Keratinocyte (primary cell): ENCODE data around the gene IFI35. TPM values are rescaled to one million over a fixed set of nuclear protein-coding genes. Genes with fewer than 3 reads are reported as not detected.
"Not testable (repeated sequence)": the region's sequence is repeated elsewhere in the genome, so short reads cannot be mapped to it uniquely, and the experiment has no call there.

Experiments
- DNase-seq: peaks from one replicate; pipeline ENCODE4 v3.0.0-alpha.2; 2011; ENCODE audit warnings: low read depth, missing footprints, low spot score
- FAIRE-seq: peaks from 2 replicates; lab custom pipeline; 2011; peaks lifted over from hg19 to GRCh38; lab: Jason Lieb, UNC
- H2AFZ ChIP-seq: 2 replicates; pipeline ENCODE4 v1.6.0; 2012; ENCODE audit warnings: low read length, control low read depth, inconsistent platforms; ENCODE audit not compliant: control insufficient read depth
- H3K27ac ChIP-seq: 2 replicates; pipeline ENCODE4 v1.5.1; 2011; ENCODE audit warnings: low read length; ENCODE audit not compliant: control insufficient read depth, insufficient read depth
- H3K27me3 ChIP-seq: 3 replicates; pipeline ENCODE4 v1.6.0; 2011; ENCODE audit warnings: low read length; ENCODE audit not compliant: control insufficient read depth, insufficient read depth; ENCODE audit errors: extremely low read depth
- H3K36me3 ChIP-seq, 2 experiments: 2 replicates in 1 of 2; 3 replicates in 1 of 2; pipeline ENCODE4 v1.5.1; 2011; ENCODE audit warnings: low read length in 2 of 2, mild to moderate bottlenecking in 1 of 2; ENCODE audit not compliant: control insufficient read depth in 2 of 2, insufficient read depth in 2 of 2; ENCODE audit errors: extremely low read depth in 1 of 2
- H3K4me1 ChIP-seq: 3 replicates; pipeline ENCODE4 v1.5.1; 2011; ENCODE audit warnings: low read length; ENCODE audit not compliant: control insufficient read depth, insufficient read depth; ENCODE audit errors: extremely low read depth
- H3K4me2 ChIP-seq: 3 replicates; pipeline ENCODE4 v1.6.0; 2011; ENCODE audit warnings: low read depth, low read length; ENCODE audit not compliant: control insufficient read depth, insufficient read depth; ENCODE audit errors: extremely low read depth
- H3K4me3 ChIP-seq, 3 experiments: fragments of 200-600 bp in 1 of 3; sonication (generic) in 1 of 3; 2 replicates in 2 of 3; 3 replicates in 1 of 3; pipeline ENCODE4 v1.5.1; 2011 to 2016; ENCODE audit warnings: low read length in 3 of 3, mild to moderate bottlenecking in 3 of 3, control low read depth in 2 of 3, inconsistent platforms in 1 of 3, low read depth in 1 of 3, mixed read lengths in 1 of 3, mixed run types in 1 of 3, moderate library complexity in 1 of 3; ENCODE audit not compliant: control insufficient read depth in 2 of 3, insufficient read depth in 2 of 3; ENCODE audit errors: extremely low read depth in 1 of 3
- H3K79me2 ChIP-seq: 2 replicates; pipeline ENCODE4 v1.6.0; 2012; ENCODE audit warnings: low read length; ENCODE audit not compliant: control insufficient read depth, insufficient read depth
- H3K9ac ChIP-seq: 3 replicates; pipeline ENCODE4 v1.6.0; 2011; ENCODE audit warnings: low read length; ENCODE audit not compliant: control insufficient read depth, insufficient read depth; ENCODE audit errors: extremely low read depth
- H3K9me1 ChIP-seq: 3 replicates; pipeline ENCODE4 v1.6.0; 2011; ENCODE audit warnings: low read length; ENCODE audit not compliant: control insufficient read depth, insufficient read depth; ENCODE audit errors: extremely low read depth
- H3K9me3 ChIP-seq: 2 replicates; pipeline ENCODE4 v1.5.1; 2012; ENCODE audit warnings: low read depth, low read length; ENCODE audit not compliant: control insufficient read depth
- H4K20me1 ChIP-seq: 3 replicates; pipeline ENCODE4 v1.6.0; 2011; ENCODE audit warnings: low read length; ENCODE audit not compliant: control insufficient read depth, insufficient read depth; ENCODE audit errors: extremely low read depth
- EZH2 ChIP-seq: IDR thresholded peaks from one replicate; pipeline ENCODE4 v1.6.1; 2012; ENCODE audit warnings: inconsistent platforms, mild to moderate bottlenecking, low read length, moderate library complexity
- dilution Hi-C: fragments of 300-500 bp; cut with MboI; formaldehyde crosslinking; loops from one replicate; pipeline ENCODE4 v1.7.0; 2020; ENCODE audit warnings: low sequenced_read_pairs; ENCODE audit not compliant: extremely low pct_ligation_motif_present
- polyA plus RNA-seq, 5 experiments: library from polyadenylated mRNA; depleted of rRNA in 3 of 5; stranded (reverse) in 3 of 5; stranded (forward) in 1 of 5; unstranded in 1 of 5; fragments of >200 nt; gene quantifications; 1 replicate in 1 of 5; 2 replicates in 3 of 5; 3 replicates in 1 of 5; pipeline versions ENCODE4 v1.2.1 to v1.2.3, GENCODE V29; 2011 to 2012; ENCODE audit warnings: missing spikeins in 2 of 5, low read depth in 1 of 5, low replicate concordance in 1 of 5
- TF ChIP-seq, protein P1 (sequence below), 3 experiments: IDR thresholded peaks in 1 of 3; conservative IDR thresholded peaks in 1 of 3; optimal IDR thresholded peaks in 1 of 3; 2 replicates in 2 of 3; 3 replicates in 1 of 3; pipeline versions ENCODE3 to v1.5.1; 2011; ENCODE audit warnings: low read length in 3 of 3, mild to moderate bottlenecking in 3 of 3, moderate library complexity in 2 of 3, control low read depth in 1 of 3, inconsistent platforms in 1 of 3; ENCODE audit not compliant: insufficient read depth in 2 of 3; ENCODE audit errors: extremely low read depth in 1 of 3

IFI35 gene
- polyA plus RNA-seq, 1 donor (not counting 4 experiments of a cell fraction or from before 2014, with no cell fraction given) = 27.6 TPM

DNA sequence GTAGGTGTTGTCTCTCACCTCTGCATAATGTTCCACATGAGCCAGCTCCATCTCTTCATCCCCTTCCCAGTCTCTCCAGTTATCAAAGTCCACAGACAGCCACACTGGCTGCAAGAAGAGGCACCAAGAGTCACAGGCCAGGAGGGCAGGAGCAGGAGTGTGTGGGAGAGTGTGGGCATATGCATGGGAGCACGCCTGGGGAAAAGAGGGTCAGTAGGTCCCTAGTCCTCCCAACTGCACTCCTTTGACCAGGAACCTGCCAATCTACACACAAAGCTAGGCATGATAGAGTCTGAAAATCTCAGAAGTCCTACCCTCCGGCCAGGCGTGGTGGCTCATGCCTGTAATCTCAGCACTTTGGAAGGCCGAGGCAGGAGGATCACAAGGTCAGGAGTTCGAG is 35.0 kb upstream of the IFI35 start:
- no peak overlapping the region for H3K4me3 ChIP-seq
- H3K4me1 ChIP-seq = no peaks in the 10 kb centered on the region
- no peak overlapping the region for H3K4me2 ChIP-seq
- FAIRE-seq (no peak), DNase-seq (no peak)
- H3K27ac ChIP-seq = no peak overlapping the region
- H3K36me3 ChIP-seq = no peaks in the 10 kb centered on the region
- no peaks in the 10 kb centered on the region for H3K27me3 ChIP-seq
- dilution Hi-C loops = no loop called here
- H3K9me3 ChIP-seq = no peaks in the 10 kb centered on the region
- TF ChIP-seq, protein P1, sequence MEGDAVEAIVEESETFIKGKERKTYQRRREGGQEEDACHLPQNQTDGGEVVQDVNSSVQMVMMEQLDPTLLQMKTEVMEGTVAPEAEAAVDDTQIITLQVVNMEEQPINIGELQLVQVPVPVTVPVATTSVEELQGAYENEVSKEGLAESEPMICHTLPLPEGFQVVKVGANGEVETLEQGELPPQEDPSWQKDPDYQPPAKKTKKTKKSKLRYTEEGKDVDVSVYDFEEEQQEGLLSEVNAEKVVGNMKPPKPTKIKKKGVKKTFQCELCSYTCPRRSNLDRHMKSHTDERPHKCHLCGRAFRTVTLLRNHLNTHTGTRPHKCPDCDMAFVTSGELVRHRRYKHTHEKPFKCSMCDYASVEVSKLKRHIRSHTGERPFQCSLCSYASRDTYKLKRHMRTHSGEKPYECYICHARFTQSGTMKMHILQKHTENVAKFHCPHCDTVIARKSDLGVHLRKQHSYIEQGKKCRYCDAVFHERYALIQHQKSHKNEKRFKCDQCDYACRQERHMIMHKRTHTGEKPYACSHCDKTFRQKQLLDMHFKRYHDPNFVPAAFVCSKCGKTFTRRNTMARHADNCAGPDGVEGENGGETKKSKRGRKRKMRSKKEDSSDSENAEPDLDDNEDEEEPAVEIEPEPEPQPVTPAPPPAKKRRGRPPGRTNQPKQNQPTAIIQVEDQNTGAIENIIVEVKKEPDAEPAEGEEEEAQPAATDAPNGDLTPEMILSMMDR (optimal IDR thresholded peaks at IDR 0.05 in 1 of 3, IDR thresholded peaks at IDR 0.05 in 1 of 3, conservative IDR thresholded peaks at IDR 0.05 in 1 of 3; ENCODE audit: extremely low read depth in 1 of 3, insufficient read depth in 2 of 3, low read length in 3 of 3) = no peak
- no peak for TF ChIP-seq EZH2
- H3K9ac ChIP-seq = no peak overlapping the region
- no peaks in the 10 kb centered on the region for H3K9me1 ChIP-seq
- H4K20me1 ChIP-seq = no peaks in the 10 kb centered on the region
- no peak overlapping the region for H2AFZ ChIP-seq
- H3K79me2 ChIP-seq = no peaks in the 10 kb centered on the region

GRCh38 chr17:42973323-42973722 is 33.3 kb upstream of the IFI35 start:
- H3K9ac ChIP-seq, H3K9me3 ChIP-seq, H3K79me2 ChIP-seq, H3K36me3 ChIP-seq, FAIRE-seq, H3K4me2 ChIP-seq, H3K4me1 ChIP-seq, H3K4me3 ChIP-seq, H3K9me1 ChIP-seq, H4K20me1 ChIP-seq, H3K27me3 ChIP-seq, H2AFZ ChIP-seq, DNase-seq, H3K27ac ChIP-seq, dilution Hi-C loops: not testable (repeated sequence)

- no peak for FAIRE-seq
Observed at GRCh38 chr17:42975265-42975664, 31.3 kb upstream of the IFI35 start.

GRCh38 chr17:42975701-42976100 is 30.9 kb upstream of the IFI35 start:
- H3K36me3 ChIP-seq, H3K27me3 ChIP-seq, H3K4me1 ChIP-seq, dilution Hi-C loops, H4K20me1 ChIP-seq, H2AFZ ChIP-seq, H3K9me3 ChIP-seq, H3K27ac ChIP-seq, FAIRE-seq, H3K9me1 ChIP-seq, H3K4me2 ChIP-seq, H3K79me2 ChIP-seq, H3K9ac ChIP-seq, H3K4me3 ChIP-seq, DNase-seq: not testable (repeated sequence)

More at GRCh38 chr17:42975265-42975664, 31.3 kb upstream of the IFI35 start:
- peaks cover 8% of the 10 kb centered on the region for H3K4me1 ChIP-seq
- H3K9me1 ChIP-seq = no peaks in the 10 kb centered on the region
- H3K9ac ChIP-seq = no peak overlapping the region
- no peaks in the 10 kb centered on the region for H4K20me1 ChIP-seq
- H3K4me3 ChIP-seq = no peak overlapping the region
- H3K36me3 ChIP-seq = no peaks in the 10 kb centered on the region
- no peaks in the 10 kb centered on the region for H3K27me3 ChIP-seq
- no peak overlapping the region for H3K4me2 ChIP-seq
- dilution Hi-C loops = no loop called here
- H3K9me3 ChIP-seq = no peaks in the 10 kb centered on the region
- TF ChIP-seq, protein P1 (optimal IDR thresholded peaks at IDR 0.05 in 1 of 3, IDR thresholded peaks at IDR 0.05 in 1 of 3, conservative IDR thresholded peaks at IDR 0.05 in 1 of 3; ENCODE audit: extremely low read depth in 1 of 3, insufficient read depth in 2 of 3, low read length in 3 of 3) = no peak
- no peak for TF ChIP-seq EZH2
- no peak overlapping the region for H3K27ac ChIP-seq
- no peak overlapping the region for H2AFZ ChIP-seq
- no peaks in the 10 kb centered on the region for H3K79me2 ChIP-seq
- no peak for DNase-seq
